H1 (cell line): Measurements from ENCODE around the gene TPBGL. TPM values are rescaled to one million over a fixed set of nuclear protein-coding genes. Genes with fewer than 3 reads are reported as not detected.
"Not testable (repeated sequence)": the region's sequence is repeated elsewhere in the genome, so short reads cannot be mapped to it uniquely, and the experiment has no call there.

Experiments
- CTCF ChIA-PET: fragments of 300-600 bp; sonication (Branson Sonifier 250); formaldehyde crosslinking; loops from one replicate; lab custom pipeline; 2021; ENCODE audit not compliant: partially characterized antibody; lab: Charles Lee
- POLR2A ChIA-PET: fragments of 300-600 bp; sonication (Branson Sonifier 250); formaldehyde crosslinking; loops from one replicate; lab custom pipeline; 2021; ENCODE audit warnings: inconsistent platforms; ENCODE audit not compliant: partially characterized antibody; lab: Charles Lee
- DNase-seq, 2 experiments: peaks; one replicate each; pipeline versions ENCODE4 v3.0.0 to v3.0.0-alpha.2; 2010 to 2022; ENCODE audit warnings: low spot score in 2 of 2, low read depth in 1 of 2, mixed read lengths in 1 of 2
- FAIRE-seq: peaks from 2 replicates; lab custom pipeline; 2011; peaks lifted over from hg19 to GRCh38; lab: Jason Lieb, UNC
- H2AFZ ChIP-seq: 2 replicates; pipeline ENCODE4 v1.8.1; 2012; ENCODE audit warnings: low read length, inconsistent platforms
- H2AK5ac ChIP-seq: 2 replicates; pipeline ENCODE4 v1.6.1; 2013; ENCODE audit warnings: low read depth, low read length
- H2BK120ac ChIP-seq: replicated peaks from 2 replicates; pipeline ENCODE3; 2013; ENCODE audit warnings: low read depth, low read length, inconsistent platforms
- H2BK12ac ChIP-seq: 2 replicates; pipeline ENCODE4 v1.6.1; 2013; ENCODE audit warnings: low read depth, low read length
- H2BK15ac ChIP-seq: 2 replicates; pipeline ENCODE4 v1.6.1; 2013; ENCODE audit warnings: low read length
- H2BK20ac ChIP-seq: 2 replicates; pipeline ENCODE4 v1.6.1; 2013; ENCODE audit warnings: low read length
- H2BK5ac ChIP-seq: 2 replicates; pipeline ENCODE4 v1.6.1; 2013; ENCODE audit warnings: low read depth, low read length
- H3K14ac ChIP-seq: 2 replicates; pipeline ENCODE4 v1.6.1; 2013; ENCODE audit warnings: inconsistent platforms; ENCODE audit not compliant: insufficient read length
- H3K18ac ChIP-seq: 2 replicates; pipeline ENCODE4 v1.6.1; 2013; ENCODE audit warnings: low read length; ENCODE audit errors: extremely low read depth
- H3K23ac ChIP-seq: 2 replicates; pipeline ENCODE4 v1.6.1; 2013; ENCODE audit warnings: inconsistent platforms; ENCODE audit not compliant: insufficient read length
- H3K23me2 ChIP-seq: 2 replicates; pipeline ENCODE4 v1.6.1; 2013; ENCODE audit warnings: low read depth, low read length
- H3K27ac ChIP-seq: 2 replicates; pipeline ENCODE4 v1.6.1; 2011; ENCODE audit warnings: low read depth, low read length, inconsistent platforms
- H3K27me3 ChIP-seq, 4 experiments: replicated peaks in 1 of 4; 1 replicate in 1 of 4; 2 replicates in 3 of 4; pipeline versions ENCODE4 v1.6.1 to v1.8.1; 2011 to 2013; ENCODE audit warnings: low read length in 3 of 4, mild to moderate bottlenecking in 3 of 4, inconsistent platforms in 2 of 4, mixed read lengths in 2 of 4, moderate library complexity in 1 of 4; ENCODE audit not compliant: control insufficient read depth in 3 of 4, insufficient read depth in 3 of 4; ENCODE audit errors: extremely low read depth in 1 of 4
- H3K36me3 ChIP-seq, 4 experiments: 2 replicates each; pipeline versions ENCODE4 v1.6.1 to v1.8.1; 2011 to 2013; ENCODE audit warnings: mild to moderate bottlenecking in 4 of 4, low read length in 3 of 4, moderate library complexity in 2 of 4, control low read depth in 1 of 4, inconsistent platforms in 1 of 4; ENCODE audit not compliant: insufficient read depth in 4 of 4, control insufficient read depth in 2 of 4
- H3K4ac ChIP-seq: replicated peaks from 2 replicates; pipeline ENCODE3; 2013; ENCODE audit warnings: low read length, low read depth, mixed read lengths, inconsistent platforms; ENCODE audit not compliant: insufficient read length
- H3K4me1 ChIP-seq, 4 experiments: replicated peaks in 1 of 4; 1 replicate in 1 of 4; 2 replicates in 3 of 4; pipeline versions ENCODE4 v1.6.1 to v1.8.1; 2011 to 2013; ENCODE audit warnings: low read length in 3 of 4, inconsistent platforms in 2 of 4, mixed read lengths in 1 of 4; ENCODE audit not compliant: insufficient read depth in 4 of 4, control insufficient read depth in 3 of 4
- H3K4me2 ChIP-seq, 2 experiments: 2 replicates each; pipeline versions ENCODE4 v1.6.1 to v1.8.1; 2011 to 2013; ENCODE audit warnings: low read depth in 2 of 2, low read length in 2 of 2, control low read depth in 1 of 2, inconsistent platforms in 1 of 2, mild to moderate bottlenecking in 1 of 2; ENCODE audit not compliant: insufficient read depth in 1 of 2
- H3K4me3 ChIP-seq, 4 experiments: fragments of 200-600, 300-600 bp in 1 of 4; sonication (generic), shearing (Covaris generic), sonication (Bioruptor Twin) in 1 of 4; 2 replicates each; pipeline versions ENCODE4 v1.5.1 to v1.8.1; 2011 to 2016; ENCODE audit warnings: low read length in 4 of 4, low read depth in 3 of 4, control low read depth in 2 of 4, inconsistent platforms in 2 of 4, mild to moderate bottlenecking in 2 of 4, mixed read lengths in 1 of 4, moderate library complexity in 1 of 4; ENCODE audit not compliant: insufficient read depth in 2 of 4; ENCODE audit errors: extremely low read depth in 1 of 4
- H3K56ac ChIP-seq: replicated peaks from 2 replicates; pipeline ENCODE3; 2013; ENCODE audit warnings: low read depth, mild to moderate bottlenecking, mixed read lengths, low read length, inconsistent platforms; ENCODE audit not compliant: insufficient read length
- H3K79me1 ChIP-seq: 2 replicates; pipeline ENCODE4 v1.6.1; 2013; ENCODE audit warnings: low read depth, low read length, control low read depth
- H3K79me2 ChIP-seq, 2 experiments: 2 replicates each; pipeline versions ENCODE4 v1.6.1 to v1.8.1; 2012 to 2013; ENCODE audit warnings: low read length in 2 of 2, mild to moderate bottlenecking in 2 of 2, inconsistent platforms in 1 of 2; ENCODE audit not compliant: insufficient read depth in 2 of 2, control insufficient read depth in 1 of 2
- H3K9ac ChIP-seq, 4 experiments: replicated peaks in 1 of 4; 1 replicate in 1 of 4; 2 replicates in 3 of 4; pipeline versions ENCODE4 v1.6.1 to v1.8.1; 2011 to 2013; ENCODE audit warnings: low read depth in 3 of 4, low read length in 3 of 4, control low read depth in 2 of 4, mild to moderate bottlenecking in 2 of 4, moderate library complexity in 2 of 4, inconsistent platforms in 1 of 4; ENCODE audit errors: extremely low read depth in 1 of 4
- H3K9me3 ChIP-seq, 2 experiments: 2 replicates each; pipeline versions ENCODE4 v1.6.1 to v1.8.1; 2012 to 2013; ENCODE audit warnings: mild to moderate bottlenecking in 2 of 2, moderate library complexity in 2 of 2, control low read depth in 1 of 2, inconsistent platforms in 1 of 2, low read depth in 1 of 2, low read length in 1 of 2, mixed read lengths in 1 of 2; ENCODE audit not compliant: insufficient read depth in 2 of 2
- H4K20me1 ChIP-seq, 2 experiments: replicated peaks in 1 of 2; 2 replicates each; pipeline versions ENCODE3 to v1.8.1; 2011 to 2013; ENCODE audit warnings: inconsistent platforms in 2 of 2, low read length in 2 of 2, mild to moderate bottlenecking in 1 of 2; ENCODE audit not compliant: insufficient read depth in 2 of 2, control insufficient read depth in 1 of 2
- H4K5ac ChIP-seq: 2 replicates; pipeline ENCODE4 v1.6.1; 2013; ENCODE audit warnings: low read length, low read depth, mixed read lengths, inconsistent platforms; ENCODE audit not compliant: insufficient read length
- H4K8ac ChIP-seq: 2 replicates; pipeline ENCODE4 v1.8.0; 2013; ENCODE audit warnings: mild to moderate bottlenecking, moderate library complexity, low read length, inconsistent platforms; ENCODE audit not compliant: insufficient read depth; ENCODE audit errors: extremely low read depth
- H4K91ac ChIP-seq: replicated peaks from 2 replicates; pipeline ENCODE3; 2013; ENCODE audit warnings: low read length, mixed read lengths, inconsistent platforms; ENCODE audit not compliant: insufficient read length
- WGBS, 2 experiments: shearing (Covaris generic) in 1 of 2; methylation state at CpG; one replicate each; pipeline versions ENCODE4 v1.1.6 to v1.1.7; 2013 to 2015; ENCODE audit warnings: low lambda C conversion rate in 2 of 2, mixed read lengths in 2 of 2, inconsistent platforms in 1 of 2, low coverage in 1 of 2, missing lambda C conversion rate in 1 of 2; ENCODE audit not compliant: insufficient replicate concordance in 2 of 2, insufficient coverage in 1 of 2, insufficient read length in 1 of 2; ENCODE audit errors: extremely low coverage in 1 of 2, missing lambda C conversion rate in 1 of 2; 5-methylcytosine and 5-hydroxymethylcytosine counted together
- polyA plus RNA-seq, 7 experiments: library from polyadenylated mRNA; depleted of rRNA in 3 of 7; stranded (reverse) in 5 of 7; unstranded in 2 of 7; fragments of >200 nt in 5 of 7; fragments of 200-250 nt in 2 of 7; gene quantifications; 1 replicate in 5 of 7; 2 replicates in 1 of 7; 4 replicates in 1 of 7; pipeline versions ENCODE4 v1.2.1 to v1.2.3, GENCODE V29; 2011 to 2013; ENCODE audit warnings: missing spikeins in 2 of 7, mixed read lengths in 2 of 7
- total RNA-seq: library from RNA; stranded (reverse); fragmentation: NEBNext Ultra II Directional; extraction: Animal tissue kit (Norgen Biotek cat#: 25700); gene quantifications from 2 replicates; pipeline ENCODE4 v1.2.1, GENCODE V29; 2021

TPBGL gene
- total and polyA plus RNA-seq, 2 of the 8 experiments (the other 6 are each of a cell fraction or from before 2014, with no cell fraction given), result 0.26 to 0.37 TPM

GRCh38 chr11:75274716-75275115 is 34.1 kb downstream of the TPBGL start:
- not testable (repeated sequence) for H3K4me3 ChIP-seq, H3K4me1 ChIP-seq, H3K23me2 ChIP-seq, H3K4me2 ChIP-seq, H4K8ac ChIP-seq, DNase-seq, H3K36me3 ChIP-seq, H2BK15ac ChIP-seq, H2BK20ac ChIP-seq, H3K56ac ChIP-seq, H3K27ac ChIP-seq, H2BK5ac ChIP-seq, FAIRE-seq, H4K91ac ChIP-seq, H4K5ac ChIP-seq, H2BK12ac ChIP-seq, H3K4ac ChIP-seq, H3K14ac ChIP-seq, H3K18ac ChIP-seq, H4K20me1 ChIP-seq, H2BK120ac ChIP-seq, H3K27me3 ChIP-seq, H3K79me1 ChIP-seq, H3K79me2 ChIP-seq, H3K23ac ChIP-seq, H2AFZ ChIP-seq, H2AK5ac ChIP-seq, H3K9me3 ChIP-seq, H3K9ac ChIP-seq
- POLR2A ChIA-PET, result interaction anchor here (1.0 to 2.1 kb wide), 4 partner anchors 11 to 133 kb away, joined by 3 to 11 read pairs (median 4); no protein-coding TSS in a partner anchor
- WGBS, 2 experiments, result 96% methylated on average over 2 of the region's 3 CpGs; no CpG with 5 or more reads in 1 of the 2 experiments
- CTCF ChIA-PET, result interaction anchor here (0.7 to 18.0 kb wide), 8 partner anchors 14 to 257 kb away, joined by 3 to 327 read pairs (median 4); no protein-coding TSS in a partner anchor
